PFSK-1 (cell line): Measurements from ENCODE around the gene OR4K17.

Experiments
- POLR2AphosphoS5 ChIP-seq: IDR thresholded peaks from 2 replicates; pipeline ENCODE4 v1.6.1; 2012; ENCODE audit warnings: low read depth, mild to moderate bottlenecking, control low read depth, low read length, moderate library complexity
- TAF1 ChIP-seq: IDR thresholded peaks from 2 replicates; pipeline ENCODE4 v1.6.1; 2012; ENCODE audit warnings: low read length, control low read depth, borderline replicate concordance; ENCODE audit not compliant: insufficient read depth
- TF ChIP-seq, protein P1 (sequence below), 2 experiments: IDR thresholded peaks; 2 replicates each; pipeline versions ENCODE4 v1.6.1 to v1.8.0; 2011 to 2012; ENCODE audit warnings: low read depth in 2 of 2, low read length in 2 of 2, control low read depth in 1 of 2, inconsistent platforms in 1 of 2, mild to moderate bottlenecking in 1 of 2, moderate library complexity in 1 of 2; ENCODE audit not compliant: insufficient read depth in 1 of 2

DNA sequence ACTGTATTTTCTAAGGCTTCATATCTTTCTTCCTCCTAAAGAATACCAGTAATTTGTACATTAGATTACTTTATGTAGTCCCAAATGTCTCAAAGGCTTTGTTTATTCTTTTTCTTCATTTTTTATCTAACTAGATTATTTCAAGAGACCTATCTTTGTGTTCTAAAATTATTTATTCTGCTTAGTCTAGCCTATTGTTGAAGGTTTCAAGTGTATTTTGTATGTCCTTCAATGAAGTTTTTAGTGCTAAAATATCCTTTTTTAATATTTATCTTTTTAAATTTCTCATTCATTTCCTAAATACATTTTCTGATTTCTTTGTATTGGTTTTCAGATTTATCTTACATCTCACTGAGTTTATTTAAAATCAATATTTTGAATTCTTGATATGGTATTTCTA is 53.9 kb downstream of the OR4K17 start:
- no peak for TF ChIP-seq POLR2AphosphoS5
- TF ChIP-seq, protein P1, sequence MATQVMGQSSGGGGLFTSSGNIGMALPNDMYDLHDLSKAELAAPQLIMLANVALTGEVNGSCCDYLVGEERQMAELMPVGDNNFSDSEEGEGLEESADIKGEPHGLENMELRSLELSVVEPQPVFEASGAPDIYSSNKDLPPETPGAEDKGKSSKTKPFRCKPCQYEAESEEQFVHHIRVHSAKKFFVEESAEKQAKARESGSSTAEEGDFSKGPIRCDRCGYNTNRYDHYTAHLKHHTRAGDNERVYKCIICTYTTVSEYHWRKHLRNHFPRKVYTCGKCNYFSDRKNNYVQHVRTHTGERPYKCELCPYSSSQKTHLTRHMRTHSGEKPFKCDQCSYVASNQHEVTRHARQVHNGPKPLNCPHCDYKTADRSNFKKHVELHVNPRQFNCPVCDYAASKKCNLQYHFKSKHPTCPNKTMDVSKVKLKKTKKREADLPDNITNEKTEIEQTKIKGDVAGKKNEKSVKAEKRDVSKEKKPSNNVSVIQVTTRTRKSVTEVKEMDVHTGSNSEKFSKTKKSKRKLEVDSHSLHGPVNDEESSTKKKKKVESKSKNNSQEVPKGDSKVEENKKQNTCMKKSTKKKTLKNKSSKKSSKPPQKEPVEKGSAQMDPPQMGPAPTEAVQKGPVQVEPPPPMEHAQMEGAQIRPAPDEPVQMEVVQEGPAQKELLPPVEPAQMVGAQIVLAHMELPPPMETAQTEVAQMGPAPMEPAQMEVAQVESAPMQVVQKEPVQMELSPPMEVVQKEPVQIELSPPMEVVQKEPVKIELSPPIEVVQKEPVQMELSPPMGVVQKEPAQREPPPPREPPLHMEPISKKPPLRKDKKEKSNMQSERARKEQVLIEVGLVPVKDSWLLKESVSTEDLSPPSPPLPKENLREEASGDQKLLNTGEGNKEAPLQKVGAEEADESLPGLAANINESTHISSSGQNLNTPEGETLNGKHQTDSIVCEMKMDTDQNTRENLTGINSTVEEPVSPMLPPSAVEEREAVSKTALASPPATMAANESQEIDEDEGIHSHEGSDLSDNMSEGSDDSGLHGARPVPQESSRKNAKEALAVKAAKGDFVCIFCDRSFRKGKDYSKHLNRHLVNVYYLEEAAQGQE (IDR thresholded peaks at IDR 0.05; ENCODE audit: insufficient read depth in 1 of 2, low read depth in 2 of 2, low read length in 2 of 2), result no peak
- TF ChIP-seq TAF1, result no peak
